Sigmoid colon (tissue), 3 donors: ENCODE results near the gene HOXC5.

ENCODE experiments used
- CTCF ChIP-seq, 4 experiments: fragments of 450-650 bp in 3 of 4; fragments of 200-600 bp in 1 of 4; IDR thresholded peaks; one replicate each; pipeline ENCODE4 v1.5.1; 2016 to 2019; ENCODE audit warnings: antibody characterized with exemption in 4 of 4, mild to moderate bottlenecking in 3 of 4, moderate library complexity in 2 of 4
- POLR2A ChIP-seq, 2 donors: fragments of 450-650 bp; IDR thresholded peaks; one replicate each; pipeline ENCODE4 v1.6.1; 2016; ENCODE audit warnings: antibody characterized with exemption in 2 of 2, mild to moderate bottlenecking in 2 of 2, moderate library complexity in 2 of 2

- TF ChIP-seq CTCF (IDR thresholded peaks at IDR 0.05) = no peak
- TF ChIP-seq POLR2A (IDR thresholded peaks at IDR 0.05) = no peak
Observed at GRCh38 chr12:54042970-54043853, 10.4 kb downstream of the HOXC5 start.
